Effector CD8-positive, alpha-beta T cell (primary cell): ENCODE measurements around the gene ENPP3.
"Not testable (repeated sequence)": the region's sequence is repeated elsewhere in the genome, so short reads cannot be mapped to it uniquely, and the experiment has no call there.

Source experiments
- DNase-seq: peaks from one replicate; lab custom pipeline; 2025; lab: John Stamatoyannopoulos, UW

Gene ENPP3

GRCh38 chr6:131687022-131687421 is 49.9 kb downstream of the ENPP3 start:
- DNase-seq: no peak

GRCh38 chr6:131688286-131688685 is 51.2 kb downstream of the ENPP3 start:
- no peak for DNase-seq

GRCh38 chr6:131692031-131692430 is 54.9 kb downstream of the ENPP3 start:
- DNase-seq: no peak

- DNase-seq: no peak
These were observed 55.5 kb downstream of the ENPP3 start for GRCh38 chr6:131692589-131692988.

- no peak for DNase-seq
These were observed 56.3 kb downstream of the ENPP3 start for GRCh38 chr6:131693384-131693783.

- DNase-seq: no peak
These were observed 57.8 kb downstream of the ENPP3 start for GRCh38 chr6:131694832-131695426.

GRCh38 chr6:131696956-131697355 is 59.9 kb downstream of the ENPP3 start:
- no peak for DNase-seq

GRCh38 chr6:131700851-131701250 is 63.7 kb downstream of the ENPP3 start:
- not testable (repeated sequence) for DNase-seq

- DNase-seq: not testable (repeated sequence)
These were observed 66.8 kb downstream of the ENPP3 start for GRCh38 chr6:131703905-131704304.

- DNase-seq: not testable (repeated sequence)
These were observed 73.8 kb downstream of the ENPP3 start, which contains the start of gene CTAGE9 for GRCh38 chr6:131710917-131711316. Gene CTAGE9 (minus strand): TSS chr6:131711017. CDS start chr6:131711017, 0 bp downstream.

GRCh38 chr6:131715567-131715966 is 78.5 kb downstream of the ENPP3 start:
- DNase-seq: not testable (repeated sequence)

GRCh38 chr6:131717836-131718542 is 80.9 kb downstream of the ENPP3 start:
- DNase-seq: no peak

- no peak for DNase-seq
These were observed 84.1 kb downstream of the ENPP3 start for GRCh38 chr6:131721161-131721560.

GRCh38 chr6:131724114-131724513 is 87.0 kb downstream of the ENPP3 start:
- DNase-seq: no peak

- no peak for DNase-seq
These were observed 90.4 kb downstream of the ENPP3 start for GRCh38 chr6:131727467-131727866.

- DNase-seq: no peak
These were observed 90.8 kb downstream of the ENPP3 start for GRCh38 chr6:131727868-131728267.

GRCh38 chr6:131728296-131728939 is 91.3 kb downstream of the ENPP3 start:
- DNase-seq: no peak

GRCh38 chr6:131729550-131729949 is 92.4 kb downstream of the ENPP3 start:
- no peak for DNase-seq

GRCh38 chr6:131730264-131730663 is 93.2 kb downstream of the ENPP3 start:
- DNase-seq: no peak

- DNase-seq: no peak
These were observed 94.1 kb downstream of the ENPP3 start for GRCh38 chr6:131731224-131731623.

GRCh38 chr6:131733376-131734016 is 96.4 kb downstream of the ENPP3 start:
- no peak for DNase-seq

- DNase-seq: no peak
These were observed 99.0 kb downstream of the ENPP3 start for GRCh38 chr6:131736003-131736596.
